Activated CD8-positive, alpha-beta memory T cell treated with anti-CD3 and anti-CD28 coated beads, Interleukin-2, amount 50 U/mL, for 24 hours (primary cell): ENCODE measurements around the gene CTSZ.
A peak's percentile ranks its signal among the peaks of the same experiment; 100 is the strongest.
"Not testable (repeated sequence)": the region's sequence is repeated elsewhere in the genome, so short reads cannot be mapped to it uniquely, and the experiment has no call there.

Source experiments
- DNase-seq: peaks from one replicate; pipeline ENCODE4 v3.0.0-alpha.2; 2020; ENCODE audit errors: extremely low read depth

CTSZ gene

DNA sequence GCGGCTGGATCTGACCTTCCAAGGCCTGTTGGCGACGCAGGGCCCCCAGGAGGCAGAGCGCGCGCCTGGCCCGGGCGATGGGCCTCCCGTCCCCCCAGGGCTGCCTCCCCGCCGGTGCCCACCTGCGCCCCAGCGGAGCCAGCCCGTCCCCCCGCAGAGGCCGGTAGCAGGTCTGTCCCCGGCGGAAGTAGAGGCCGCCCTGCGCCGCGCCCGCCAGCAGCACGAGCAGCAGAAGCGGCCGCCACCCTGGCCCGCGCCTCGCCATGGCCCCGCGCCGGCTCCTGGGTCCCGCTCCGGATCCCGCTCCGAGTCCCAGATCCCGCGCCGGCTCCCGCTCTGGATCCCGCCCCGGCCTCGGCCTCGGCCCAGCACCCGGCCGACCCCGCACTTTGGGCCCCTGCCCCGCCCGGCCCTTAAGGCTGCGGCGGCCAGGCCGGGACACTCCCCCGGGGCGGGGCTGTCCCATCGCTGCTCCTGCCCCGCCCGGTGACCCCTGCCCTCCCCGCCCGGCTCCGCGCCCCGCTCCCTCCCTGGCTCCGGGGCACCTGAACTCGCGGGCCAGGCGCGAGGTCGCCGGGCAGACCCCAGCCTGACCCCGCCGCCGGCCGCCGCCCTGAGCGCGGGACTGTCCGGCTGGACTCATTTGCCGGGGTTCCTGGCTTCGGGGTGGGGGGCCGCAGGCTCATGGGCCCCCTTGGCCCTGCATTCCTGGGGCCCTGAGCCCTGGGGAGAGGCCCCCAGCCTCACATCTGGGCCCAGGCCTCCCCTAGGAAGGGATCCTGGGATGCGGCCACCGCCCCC, at the start of gene CTSZ:
TSS of gene CTSZ (minus strand) at position 391 of the 801 bp plus-strand sequence. CDS start at position 265, 126 bp downstream.
- DNase-seq = no peak

DNA sequence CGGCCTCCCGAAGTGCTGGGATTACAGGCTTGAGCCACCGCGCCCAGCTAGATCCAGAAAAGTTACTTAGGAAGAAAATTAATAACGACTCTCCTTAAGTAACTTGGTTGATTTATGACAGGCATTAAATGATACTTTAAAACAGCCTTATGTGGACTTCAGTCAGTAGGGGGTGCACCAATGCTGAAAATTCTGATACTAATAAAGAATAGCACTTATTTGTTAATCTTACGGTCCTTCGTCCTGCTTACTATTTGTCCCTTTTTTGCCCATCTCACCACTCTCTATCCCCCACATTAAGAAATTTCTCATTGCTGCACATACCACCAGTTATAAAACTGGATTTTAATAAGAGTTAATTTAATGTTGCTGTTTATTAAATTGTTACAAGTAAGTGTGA, 48.2 kb upstream of the CTSZ start:
- no peak for DNase-seq

GRCh38 chr20:59051666-59052185, 44.7 kb upstream of the CTSZ start:
- no peak for DNase-seq

- DNase-seq = no peak
Measured at GRCh38 chr20:59050437-59050836, 43.4 kb upstream of the CTSZ start.

DNA sequence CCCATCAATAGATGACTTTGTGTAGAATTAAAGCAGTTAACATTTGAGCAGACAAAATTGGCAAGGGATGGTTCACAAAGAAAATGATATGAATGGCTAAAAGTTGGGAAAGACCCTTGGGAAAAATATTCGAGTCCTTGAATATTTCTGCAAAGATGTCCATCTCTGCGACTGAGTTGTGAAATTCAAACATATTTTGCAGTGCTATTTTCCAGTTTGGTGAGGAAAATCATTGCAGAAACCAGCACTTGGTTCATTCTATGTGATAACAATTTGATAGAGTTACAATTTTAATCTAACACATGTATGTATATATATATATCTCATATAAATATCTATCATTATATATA, 41.6 kb upstream of the CTSZ start:
- DNase-seq = no peak

- DNase-seq = no peak
Measured at GRCh38 chr20:59047938-59048680, 41.1 kb upstream of the CTSZ start.

- no peak for DNase-seq
Measured at GRCh38 chr20:59046862-59047261, 39.8 kb upstream of the CTSZ start.

GRCh38 chr20:59044796-59045195, 37.7 kb upstream of the CTSZ start:
- DNase-seq = no peak

DNA sequence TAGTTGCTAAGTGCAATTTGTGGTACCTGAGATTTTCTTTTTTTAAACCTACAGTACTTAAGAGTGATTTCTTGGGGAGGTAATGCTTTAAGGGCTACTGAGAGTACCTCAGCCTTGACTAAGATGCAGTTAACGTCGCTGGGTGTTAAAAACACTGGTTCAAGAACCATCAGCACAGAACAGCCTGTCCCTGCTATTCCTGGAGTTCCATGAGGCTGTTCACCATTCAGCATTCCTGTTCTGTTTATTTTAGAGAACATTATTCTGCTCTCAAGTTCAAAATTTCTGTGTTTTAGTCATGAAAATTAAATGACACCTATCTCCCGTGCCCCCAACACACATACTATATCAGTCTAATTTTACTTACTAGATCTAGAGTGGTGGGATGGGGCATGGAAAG, 37.2 kb upstream of the CTSZ start:
- DNase-seq = no peak

DNA sequence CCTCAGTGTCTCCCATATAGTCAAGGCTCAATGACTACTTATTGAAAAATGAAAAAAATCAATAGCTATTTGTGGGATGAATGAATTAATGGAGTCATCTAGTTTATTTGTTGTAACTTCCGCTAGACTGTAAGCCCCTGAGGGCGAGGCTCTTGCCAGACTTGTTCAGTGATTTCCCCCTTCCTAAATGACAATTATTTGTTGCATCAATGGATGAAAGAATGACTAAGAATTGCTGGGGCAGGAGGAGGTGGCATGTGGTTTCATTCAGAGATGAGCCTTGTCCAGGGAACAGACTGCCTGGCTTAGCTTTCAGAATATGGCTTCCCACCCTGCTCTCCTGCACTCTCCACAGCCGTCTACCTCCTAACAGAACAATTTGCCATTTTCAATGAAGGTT, 36.6 kb upstream of the CTSZ start:
- DNase-seq = no peak

DNA sequence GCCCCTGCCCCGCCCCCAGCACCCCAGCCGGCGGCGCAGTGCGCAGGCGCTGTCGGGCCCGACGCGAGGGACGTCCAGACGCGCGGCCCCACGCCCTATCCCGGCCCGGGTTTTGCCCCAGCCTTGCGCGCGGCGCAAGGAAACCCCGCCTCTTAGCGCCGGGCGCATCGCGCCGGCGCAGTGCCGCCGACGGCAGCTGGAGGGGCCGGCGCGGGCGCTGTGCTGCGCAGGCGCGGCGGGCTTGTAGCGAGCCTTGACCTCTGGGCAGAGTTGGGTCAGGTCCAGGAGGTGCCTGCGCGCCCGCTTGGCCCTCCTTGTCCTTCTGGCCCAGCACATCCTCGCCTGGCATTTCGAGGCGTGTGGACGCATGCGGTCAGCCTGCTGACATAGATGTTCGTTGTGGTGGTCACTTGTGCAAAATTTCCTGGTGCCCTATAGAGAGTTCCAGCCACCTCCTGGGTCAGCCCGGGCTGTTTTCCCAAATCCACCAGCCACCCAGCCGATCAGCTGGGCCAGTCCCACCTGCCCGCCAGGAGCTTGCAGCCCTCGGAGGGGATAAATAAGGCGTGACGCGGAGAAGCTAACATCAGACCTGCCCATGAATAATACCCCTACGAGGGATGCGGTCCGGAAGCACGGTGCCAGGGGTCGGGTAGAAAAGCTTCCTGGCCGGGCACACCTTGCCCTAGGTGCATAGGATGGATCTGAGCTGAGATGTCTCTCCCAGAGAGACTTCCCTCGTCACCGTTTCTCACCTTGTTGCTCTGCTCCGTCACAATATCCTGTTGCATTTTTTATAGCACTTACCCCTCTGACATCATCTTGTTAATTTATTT, 36.0 kb upstream of the CTSZ start:
- DNase-seq = peak; percentile 78

GRCh38 chr20:59042151-59042795, 35.2 kb upstream of the CTSZ start, which contains the start of gene PRELID3B:
Gene PRELID3B, minus strand, starts transcription at chr20:59042786. Its CDS starts 56 bp downstream, at chr20:59042730.
- DNase-seq = no peak

DNA sequence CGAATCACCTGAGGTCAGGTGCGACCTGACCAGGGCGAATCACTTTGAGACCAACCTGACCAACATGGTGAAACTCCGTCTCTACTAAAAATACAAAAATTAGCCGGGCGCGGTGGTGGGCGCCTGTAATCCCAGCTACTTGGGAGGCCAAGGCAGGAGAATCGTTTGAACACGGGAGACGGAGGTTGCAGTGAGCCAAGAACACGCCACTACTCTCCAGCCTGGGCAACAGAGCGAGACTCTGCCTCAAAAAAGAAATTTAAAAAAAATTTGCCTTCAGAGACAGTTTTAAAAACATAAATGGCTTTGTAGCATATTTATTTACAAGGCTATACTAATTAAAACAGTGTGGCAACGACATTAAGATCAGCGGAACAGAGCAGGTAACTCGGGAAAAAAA, 34.4 kb upstream of the CTSZ start:
- DNase-seq = not testable (repeated sequence)

DNA sequence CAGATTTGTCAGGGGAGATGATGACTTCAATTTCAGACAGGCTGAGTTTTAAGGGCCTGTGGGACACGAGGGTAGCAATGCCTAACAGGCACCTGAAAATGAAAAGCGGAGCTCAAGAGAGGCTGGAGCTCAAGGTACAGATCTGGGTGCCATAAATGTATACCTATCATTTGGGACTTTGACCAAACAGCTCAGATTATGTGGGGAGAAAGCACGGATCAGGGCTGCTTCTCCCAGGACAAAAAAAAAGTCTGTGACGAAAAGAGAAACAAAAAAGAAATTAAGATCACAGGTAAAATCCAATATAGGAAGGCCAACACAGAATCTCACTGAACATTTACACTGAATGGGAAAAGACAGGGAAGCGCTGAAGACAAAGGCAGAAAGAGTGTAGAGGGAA, 33.6 kb upstream of the CTSZ start:
- DNase-seq = no peak

- DNase-seq = no peak
Measured at GRCh38 chr20:59039233-59039632, 32.2 kb upstream of the CTSZ start.

- no peak for DNase-seq
Measured at GRCh38 chr20:59037386-59037785, 30.3 kb upstream of the CTSZ start.

DNA sequence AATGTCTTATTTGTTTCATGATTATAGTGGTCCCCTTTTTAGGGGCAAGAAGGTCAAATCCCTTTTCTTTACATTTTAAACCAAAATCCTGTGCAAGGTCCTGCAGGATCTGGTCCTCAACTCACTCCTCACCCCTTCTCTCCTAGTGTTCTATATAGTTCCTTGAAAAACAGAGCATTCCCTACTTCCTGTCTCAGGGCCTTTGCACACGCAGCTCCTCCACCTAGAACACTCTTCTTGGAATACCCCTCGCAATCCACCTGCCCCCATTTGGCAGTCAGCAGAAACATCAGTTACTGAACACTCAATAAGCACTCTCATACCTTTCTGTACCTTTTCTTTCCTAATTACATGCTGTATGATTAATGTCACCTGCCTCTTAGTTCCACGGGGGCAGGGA, 28.3 kb upstream of the CTSZ start:
- DNase-seq = no peak

GRCh38 chr20:59033616-59034165, 26.6 kb upstream of the CTSZ start:
- no peak for DNase-seq

GRCh38 chr20:59033093-59033492, 26.0 kb upstream of the CTSZ start:
- no peak for DNase-seq

DNA sequence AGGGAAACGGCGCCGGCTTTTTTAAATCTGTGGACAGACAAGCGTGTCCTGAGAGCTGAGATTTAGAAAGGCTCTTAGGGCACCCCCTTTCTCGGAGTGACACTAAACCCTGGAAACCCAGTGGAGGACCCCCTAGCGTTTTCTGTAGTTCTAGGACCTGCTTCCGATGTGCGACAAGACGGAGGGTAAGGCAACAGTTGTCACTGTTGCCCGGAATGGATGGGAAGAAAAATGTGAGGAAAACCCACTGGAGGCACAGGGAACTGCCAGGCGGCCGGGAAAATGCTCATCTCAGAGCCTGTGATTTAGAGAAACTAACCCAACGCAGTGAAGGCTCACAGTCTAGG, 25.6 kb upstream of the CTSZ start:
- no peak for DNase-seq

GRCh38 chr20:59032023-59032712, 25.1 kb upstream of the CTSZ start, which contains the start of gene ATP5F1E:
Gene ATP5F1E, minus strand, starts transcription at chr20:59032335. Its CDS starts 84 bp downstream, at chr20:59032251.
- peak; percentile 79 for DNase-seq
